ENCODE measurements around the gene PPDPF. TPM values are rescaled to one million over a fixed set of nuclear protein-coding genes. Genes with fewer than 3 reads are reported as not detected.

PPDPF gene
- total and polyA plus RNA-seq, 2 donors (not counting 3 experiments of a cell fraction or from before 2014, with no cell fraction given), result 52.2 to 219 TPM

GRCh38 chr20:63501818-63502670 lies 18.5 kb upstream of the PPDPF start:
- intact Hi-C loops (cut with micrococcal nuclease) (no loop called here), dilution Hi-C loops (cut with MboI; ENCODE audit: extremely low pct_ligation_motif_present, low sequenced_read_pairs) (no loop called here)
- no TSS peak for BruUV-seq (replicated peaks)
- Histone ChIP-seq H3K27ac (ENCODE audit: insufficient read depth, low read depth, low read length) (no peak overlapping the region), H3K9me1 (replicated peaks; ENCODE audit: control insufficient read depth, extremely low read depth, insufficient read depth, low read length) (no peaks in the 10 kb centered on the region), H3K27me3 (ENCODE audit: control insufficient read depth in 2 of 2, insufficient read depth in 2 of 2, low read length in 2 of 2) (no peaks in the 10 kb centered on the region), H3K79me2 (ENCODE audit: control insufficient read depth, insufficient read depth, low read length) (no peaks in the 10 kb centered on the region), H3K4me3 (replicated peaks in 1 of 3; ENCODE audit: insufficient read depth in 1 of 3, low read depth in 1 of 3, low read length in 3 of 3) (no peak overlapping the region), H3K9me3 (replicated peaks; ENCODE audit: control insufficient read depth, insufficient read depth, low read length) (no peaks in the 10 kb centered on the region), H3K36me3 (ENCODE audit: control insufficient read depth in 2 of 2, extremely low read depth in 1 of 2, insufficient read depth in 2 of 2, low read length in 2 of 2) (no peaks in the 10 kb centered on the region), H3K9ac (replicated peaks; ENCODE audit: extremely low read depth, insufficient read depth, low read length) (no peak overlapping the region), H3K4me2 (ENCODE audit: insufficient read depth, low read length) (no peak overlapping the region), H2AFZ (ENCODE audit: low read depth, low read length) (no peak overlapping the region), H3K4me1 (ENCODE audit: control insufficient read depth, extremely low read depth, insufficient read depth, low read length) (no peaks in the 10 kb centered on the region), H4K20me1 (replicated peaks; ENCODE audit: control insufficient read depth, extremely low read depth, insufficient read depth, low read length) (no peaks in the 10 kb centered on the region)
- DNase-seq (ENCODE audit: low read depth, low spot score), result no peak
- ChIA-PET CTCF (interaction anchor here (0.6 kb wide), 1 partner anchor 123 kb away, joined by 3 read pairs; no protein-coding TSS in a partner anchor), POLR2A (interaction anchor here (0.7 kb wide), 1 partner anchor 584 kb away, joined by 6 read pairs; no protein-coding TSS in a partner anchor)
- no peak for FAIRE-seq
- no peak for TF ChIP-seq GATA2 (IDR thresholded peaks at IDR 0.05; ENCODE audit: insufficient read depth, insufficient read length, low read depth, low read length)

DNA sequence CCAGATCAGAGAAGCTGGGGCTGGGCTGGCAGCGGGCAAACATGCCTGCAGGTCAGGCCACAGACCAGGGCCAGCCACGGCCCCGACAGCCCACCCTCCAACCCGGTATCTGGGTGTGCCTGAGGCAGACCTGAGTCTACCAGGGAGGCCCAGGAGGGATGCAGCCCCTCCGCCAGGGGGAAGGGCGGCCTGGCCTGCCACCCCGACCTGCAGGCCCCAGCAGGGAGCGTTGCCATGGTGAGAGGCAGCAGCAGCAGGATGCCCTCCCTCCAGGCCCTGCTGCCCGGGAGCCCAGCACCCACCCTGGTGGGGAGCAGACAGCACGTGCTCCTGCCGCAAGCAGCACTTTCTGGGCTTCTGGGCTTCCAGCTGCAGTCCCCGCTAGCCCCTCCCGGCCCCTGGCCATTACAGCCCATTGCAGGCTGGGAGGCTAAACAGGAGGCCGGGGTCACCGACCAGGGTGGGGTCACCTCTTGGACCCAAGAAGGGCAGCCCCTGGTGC lies 17.8 kb upstream of the PPDPF start:
- dilution Hi-C loops (cut with MboI; ENCODE audit: extremely low pct_ligation_motif_present, low sequenced_read_pairs) (no loop called here), intact Hi-C loops (cut with micrococcal nuclease) (no loop called here)
- no peak overlapping the region for H3K4me3 ChIP-seq (replicated peaks in 1 of 3; ENCODE audit: insufficient read depth in 1 of 3, low read depth in 1 of 3, low read length in 3 of 3)
- FAIRE-seq, result no peak
- H3K9me1 ChIP-seq (replicated peaks; ENCODE audit: control insufficient read depth, extremely low read depth, insufficient read depth, low read length), result no peaks in the 10 kb centered on the region
- ChIA-PET CTCF (interaction anchor here (0.9 to 1.0 kb wide), 2 partner anchors 15 to 44 kb away, joined by 3 read pairs; no protein-coding TSS in a partner anchor), POLR2A (no interaction called here)
- no peak overlapping the region for H3K4me2 ChIP-seq (ENCODE audit: insufficient read depth, low read length)
- DNase-seq (ENCODE audit: low read depth, low spot score), result no peak
- H4K20me1 ChIP-seq (replicated peaks; ENCODE audit: control insufficient read depth, extremely low read depth, insufficient read depth, low read length), result no peaks in the 10 kb centered on the region
- no peaks in the 10 kb centered on the region for H3K4me1 ChIP-seq (ENCODE audit: control insufficient read depth, extremely low read depth, insufficient read depth, low read length)
- TF ChIP-seq JUN (IDR thresholded peaks at IDR 0.05; ENCODE audit: borderline replicate concordance, insufficient read depth, insufficient read length, low read depth) (no peak), GATA2 (IDR thresholded peaks at IDR 0.05; ENCODE audit: insufficient read depth, insufficient read length, low read depth, low read length) (no peak), FOS (IDR thresholded peaks at IDR 0.05; ENCODE audit: borderline replicate concordance, insufficient read depth, low read length) (no peak), EZH2 (IDR thresholded peaks at IDR 0.05; ENCODE audit: borderline replicate concordance, low read depth, low read length, severe bottlenecking) (no peak), POLR2A (IDR thresholded peaks at IDR 0.05; ENCODE audit: low read depth, low read length) (no peak), POLR2AphosphoS5 (IDR thresholded peaks at IDR 0.05; ENCODE audit: insufficient read depth, low read depth, low read length) (no peak), MYC (IDR thresholded peaks at IDR 0.05; ENCODE audit: low read depth, low read length) (no peak)
- TF ChIP-seq, protein P1, sequence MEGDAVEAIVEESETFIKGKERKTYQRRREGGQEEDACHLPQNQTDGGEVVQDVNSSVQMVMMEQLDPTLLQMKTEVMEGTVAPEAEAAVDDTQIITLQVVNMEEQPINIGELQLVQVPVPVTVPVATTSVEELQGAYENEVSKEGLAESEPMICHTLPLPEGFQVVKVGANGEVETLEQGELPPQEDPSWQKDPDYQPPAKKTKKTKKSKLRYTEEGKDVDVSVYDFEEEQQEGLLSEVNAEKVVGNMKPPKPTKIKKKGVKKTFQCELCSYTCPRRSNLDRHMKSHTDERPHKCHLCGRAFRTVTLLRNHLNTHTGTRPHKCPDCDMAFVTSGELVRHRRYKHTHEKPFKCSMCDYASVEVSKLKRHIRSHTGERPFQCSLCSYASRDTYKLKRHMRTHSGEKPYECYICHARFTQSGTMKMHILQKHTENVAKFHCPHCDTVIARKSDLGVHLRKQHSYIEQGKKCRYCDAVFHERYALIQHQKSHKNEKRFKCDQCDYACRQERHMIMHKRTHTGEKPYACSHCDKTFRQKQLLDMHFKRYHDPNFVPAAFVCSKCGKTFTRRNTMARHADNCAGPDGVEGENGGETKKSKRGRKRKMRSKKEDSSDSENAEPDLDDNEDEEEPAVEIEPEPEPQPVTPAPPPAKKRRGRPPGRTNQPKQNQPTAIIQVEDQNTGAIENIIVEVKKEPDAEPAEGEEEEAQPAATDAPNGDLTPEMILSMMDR (IDR thresholded peaks at IDR 0.05; ENCODE audit: extremely low read depth in 1 of 2, insufficient read depth in 1 of 2, low read depth in 1 of 2, low read length in 2 of 2), result no peak
- TF ChIP-seq, protein P2, sequence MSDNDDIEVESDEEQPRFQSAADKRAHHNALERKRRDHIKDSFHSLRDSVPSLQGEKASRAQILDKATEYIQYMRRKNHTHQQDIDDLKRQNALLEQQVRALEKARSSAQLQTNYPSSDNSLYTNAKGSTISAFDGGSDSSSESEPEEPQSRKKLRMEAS (IDR thresholded peaks at IDR 0.05; ENCODE audit: insufficient read depth, insufficient read length), result no peak
- BruUV-seq (replicated peaks), result no TSS peak
- no peaks in the 10 kb centered on the region for H3K79me2 ChIP-seq (ENCODE audit: control insufficient read depth, insufficient read depth, low read length)
- H3K9me3 ChIP-seq (replicated peaks; ENCODE audit: control insufficient read depth, insufficient read depth, low read length), result no peaks in the 10 kb centered on the region
- no peak overlapping the region for H2AFZ ChIP-seq (ENCODE audit: low read depth, low read length)
- no peaks in the 10 kb centered on the region for H3K27me3 ChIP-seq (ENCODE audit: control insufficient read depth in 2 of 2, insufficient read depth in 2 of 2, low read length in 2 of 2)
- H3K27ac ChIP-seq (ENCODE audit: insufficient read depth, low read depth, low read length), result no peak overlapping the region
- H3K36me3 ChIP-seq (ENCODE audit: control insufficient read depth in 2 of 2, extremely low read depth in 1 of 2, insufficient read depth in 2 of 2, low read length in 2 of 2), result no peaks in the 10 kb centered on the region
- H3K9ac ChIP-seq (replicated peaks; ENCODE audit: extremely low read depth, insufficient read depth, low read length), result no peak overlapping the region
